ENCODE results near the gene TET1.

GRCh38 chr10:68655620-68656126 is 95.5 kb downstream of the TET1 start:
- no peak for TF ChIP-seq CTCF (IDR thresholded peaks at IDR 0.05; ENCODE audit: insufficient read depth, low read length, poor library complexity, severe bottlenecking)
- no peak for TF ChIP-seq EZH2phosphoT487 (conservative IDR thresholded peaks at IDR 0.05; ENCODE audit: low read length)
